Superior temporal gyrus (tissue), 1 donor: ENCODE results near the gene USP37.
"Not testable (repeated sequence)": the region's sequence is repeated elsewhere in the genome, so short reads cannot be mapped to it uniquely, and the experiment has no call there.

Experiments
- DNase-seq: peaks from one replicate; pipeline ENCODE4 v3.0.0-alpha.2; 2016; ENCODE audit errors: extremely low spot score

Gene USP37

GRCh38 chr2:218568190-218569037, at the start of gene USP37, which contains the start of gene CNOT9:
Gene USP37, minus strand, starts transcription at chr2:218568351. Its CDS starts 9,698 bp downstream, at chr2:218558653.
Gene CNOT9, plus strand, starts transcription at chr2:218568839. Its CDS starts 116 bp downstream, at chr2:218568955.
- DNase-seq = peak; percentile 98

- no peak for DNase-seq
Measured at GRCh38 chr2:218615868-218616315, 47.7 kb upstream of the USP37 start.

GRCh38 chr2:218607436-218608115, 39.4 kb upstream of the USP37 start, which contains the start of gene PLCD4:
Gene PLCD4, plus strand, starts transcription at chr2:218607899. Its CDS starts 7,841 bp downstream, at chr2:218615740.
- peak; percentile 18 for DNase-seq

DNA sequence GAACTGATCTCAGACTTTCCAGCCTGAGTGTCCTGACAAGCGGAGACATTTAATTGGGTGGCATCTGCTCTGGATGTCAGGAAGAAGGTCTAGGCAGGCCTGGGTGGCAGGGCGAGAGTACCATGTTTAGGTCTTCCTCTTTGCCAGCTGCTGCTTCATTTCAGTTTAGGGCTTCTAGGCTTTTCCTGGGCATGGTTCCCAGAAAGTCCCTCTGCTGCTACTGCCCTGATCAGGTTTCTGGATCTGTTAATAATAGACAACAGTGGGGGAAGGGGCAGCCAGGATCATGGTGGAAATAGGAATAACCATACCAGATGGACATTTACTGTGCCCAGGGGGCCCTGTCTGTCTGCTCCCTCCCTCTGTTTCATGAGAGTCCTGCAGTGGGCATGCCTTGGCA, 37.3 kb upstream of the USP37 start:
- DNase-seq = no peak

DNA sequence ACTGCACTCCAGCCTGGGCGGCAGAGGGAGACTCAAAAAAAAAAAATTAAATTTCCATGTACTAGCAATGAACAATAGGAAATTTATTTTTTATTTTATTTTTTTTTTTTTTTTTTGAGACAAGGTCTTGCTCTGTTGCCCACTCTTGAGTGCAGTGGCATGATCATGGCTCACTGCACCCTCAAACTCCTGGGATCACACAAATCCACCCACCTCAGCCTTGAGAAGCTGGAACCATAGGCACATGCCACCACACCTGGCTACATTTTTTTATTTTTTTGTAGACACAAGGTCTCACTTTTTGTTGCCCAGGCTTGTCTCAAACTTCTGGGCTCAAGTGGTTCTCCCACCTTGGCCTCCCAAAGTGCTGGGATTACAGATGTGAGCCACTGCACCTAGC, 17.4 kb upstream of the USP37 start:
- DNase-seq = no peak

- no peak for DNase-seq
Measured at GRCh38 chr2:218583983-218584850, 16.1 kb upstream of the USP37 start.

DNA sequence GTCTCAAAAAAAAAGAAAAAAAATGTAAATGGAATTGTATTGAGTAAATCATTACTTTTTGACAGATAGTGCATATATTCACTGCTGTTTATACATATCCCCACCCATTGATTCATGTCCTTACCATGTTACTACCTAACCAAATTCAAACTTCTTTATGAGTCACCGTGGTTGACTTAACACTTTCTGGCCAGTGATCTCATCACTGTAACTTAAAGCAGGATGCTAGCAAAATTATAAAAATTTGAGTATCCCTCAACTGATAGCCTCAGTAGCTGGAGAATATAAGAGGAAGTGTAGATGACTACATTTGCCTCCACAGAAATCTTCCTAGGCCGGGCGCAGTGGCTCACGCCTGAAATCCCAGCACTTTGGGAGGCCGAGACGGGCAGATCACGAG, 13.9 kb upstream of the USP37 start:
- no peak for DNase-seq

DNA sequence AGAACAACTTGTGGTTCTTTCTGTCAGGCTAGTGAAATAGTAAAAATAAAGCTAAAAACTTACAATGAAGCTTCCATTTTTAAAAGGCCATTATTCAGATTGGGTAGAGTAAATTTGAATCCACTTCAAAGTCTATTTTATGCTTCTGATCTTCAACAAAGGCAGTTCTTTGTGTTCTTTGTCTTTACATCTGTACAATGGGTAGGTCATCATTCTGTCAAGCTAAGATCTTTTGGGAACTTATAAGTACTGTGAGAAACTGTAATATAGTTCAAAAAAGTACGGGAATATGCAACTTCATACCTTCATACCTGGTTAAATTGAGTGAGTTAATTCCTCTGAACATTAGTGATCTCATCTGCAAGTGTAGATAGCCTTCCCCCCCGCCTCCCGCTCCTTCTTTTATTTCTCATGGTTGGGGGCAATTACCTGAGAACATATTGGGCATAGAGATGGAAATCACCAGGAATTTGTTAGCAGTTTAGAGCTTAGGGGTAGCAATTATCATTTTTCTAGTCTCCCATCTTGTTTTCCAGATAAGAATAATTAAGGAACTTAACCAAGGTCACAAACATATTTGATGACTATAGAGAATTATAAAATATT, 10.2 kb upstream of the USP37 start:
- no peak for DNase-seq

- no peak for DNase-seq
Measured at GRCh38 chr2:218577482-218578220, 9.5 kb upstream of the USP37 start.

- DNase-seq = no peak
Measured at GRCh38 chr2:218576854-218577253, 8.7 kb upstream of the USP37 start.

DNA sequence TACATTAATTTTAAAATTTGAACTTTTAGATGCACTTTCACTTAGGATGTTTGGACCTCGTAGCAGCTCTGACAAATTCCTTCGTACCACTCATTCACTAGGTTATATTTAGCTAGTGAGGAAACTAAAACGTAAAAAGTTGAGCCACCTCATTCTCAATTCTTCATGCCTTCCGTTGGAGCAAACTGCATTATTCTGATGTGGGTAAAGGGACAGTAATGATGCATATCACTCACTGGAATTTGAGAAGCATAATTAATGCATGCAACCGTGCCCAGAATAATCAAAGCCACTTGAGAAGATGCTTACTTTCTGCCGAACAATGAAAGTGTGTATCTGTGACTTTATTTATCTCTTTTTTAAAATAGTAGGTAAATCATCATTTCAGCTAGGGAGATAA, 2.7 kb upstream of the USP37 start:
- DNase-seq = no peak

DNA sequence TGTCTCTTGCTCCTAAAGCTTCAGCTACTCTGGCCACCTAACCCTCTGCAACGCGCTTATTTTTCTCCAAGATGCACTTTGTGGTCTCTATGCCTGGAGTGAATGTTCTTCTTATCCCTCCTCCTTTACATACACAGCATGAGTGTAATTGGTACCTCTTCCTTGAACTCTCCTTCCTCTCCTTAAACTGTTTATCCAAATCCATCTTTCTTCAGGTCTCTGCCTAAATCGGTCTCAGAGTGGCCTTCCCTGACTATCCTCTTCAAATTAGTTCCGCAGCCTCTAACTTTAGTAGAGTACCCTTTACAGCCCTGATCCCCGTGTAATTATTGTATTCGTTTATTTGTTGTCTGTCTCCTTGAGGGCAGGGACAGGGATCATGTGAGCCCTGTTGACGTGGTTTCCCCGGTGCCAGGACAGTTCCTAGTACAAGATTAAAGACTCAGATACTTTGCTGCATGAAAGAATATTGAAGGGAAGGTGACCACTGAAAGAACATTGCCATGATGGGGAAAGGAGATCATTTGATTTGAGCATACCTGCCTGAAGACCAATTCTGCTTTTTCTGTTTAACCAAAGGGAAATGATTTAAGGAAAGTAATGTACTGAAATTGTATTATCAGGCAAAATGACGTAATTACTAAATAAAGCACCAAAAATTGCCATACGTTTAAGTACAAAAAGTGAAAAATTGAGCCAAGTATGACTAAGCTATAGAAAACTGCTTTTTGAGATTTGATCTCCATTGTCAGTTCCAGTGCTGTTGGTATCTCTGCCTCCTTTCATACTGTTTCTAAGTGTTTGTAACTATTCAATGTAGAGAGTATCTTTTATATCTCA, 1.7 kb upstream of the USP37 start:
- DNase-seq = no peak

DNA sequence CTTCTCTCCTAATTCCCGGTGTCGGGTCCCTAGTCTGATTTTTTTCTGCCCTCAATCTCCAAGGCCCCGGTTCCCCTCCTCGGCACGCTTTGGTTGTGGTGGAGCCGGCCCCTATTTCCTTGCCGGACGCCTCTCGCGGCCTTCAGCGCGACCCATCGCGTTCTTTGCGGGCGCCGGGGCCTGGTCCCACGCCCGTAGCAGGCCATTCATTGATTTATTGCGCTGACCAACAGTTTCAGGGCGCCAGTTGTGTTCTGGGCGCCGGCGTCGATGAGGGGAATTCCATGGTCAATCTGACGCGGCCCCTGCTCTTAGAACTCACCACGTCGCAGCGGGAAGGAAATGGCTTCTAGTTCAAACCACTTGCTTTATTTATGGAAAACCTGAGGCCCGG, 884 bp upstream of the USP37 start:
- DNase-seq = no peak

DNA sequence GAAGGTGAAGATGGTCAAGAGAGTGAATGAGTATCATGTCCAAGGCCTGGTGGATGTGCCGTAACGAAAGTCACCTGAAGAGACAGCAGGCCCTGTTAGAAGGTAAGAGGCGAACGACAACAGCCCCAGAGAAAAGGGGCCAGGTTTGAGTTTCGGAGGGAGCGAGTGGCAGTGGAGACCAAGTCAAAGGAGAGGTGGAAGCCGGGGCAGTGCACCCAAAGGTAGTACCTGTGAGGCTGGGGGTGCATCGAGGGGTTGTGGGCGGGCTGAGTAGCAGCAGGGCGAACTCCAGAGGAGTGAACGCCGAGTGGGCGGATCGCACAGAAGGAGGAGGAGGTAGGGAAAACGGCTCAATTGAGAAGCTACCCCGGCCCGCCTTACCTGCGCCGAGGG, 358 bp downstream of the USP37 start:
- no peak for DNase-seq

GRCh38 chr2:218566296-218566695, 1.9 kb downstream of the USP37 start:
- no peak for DNase-seq

DNA sequence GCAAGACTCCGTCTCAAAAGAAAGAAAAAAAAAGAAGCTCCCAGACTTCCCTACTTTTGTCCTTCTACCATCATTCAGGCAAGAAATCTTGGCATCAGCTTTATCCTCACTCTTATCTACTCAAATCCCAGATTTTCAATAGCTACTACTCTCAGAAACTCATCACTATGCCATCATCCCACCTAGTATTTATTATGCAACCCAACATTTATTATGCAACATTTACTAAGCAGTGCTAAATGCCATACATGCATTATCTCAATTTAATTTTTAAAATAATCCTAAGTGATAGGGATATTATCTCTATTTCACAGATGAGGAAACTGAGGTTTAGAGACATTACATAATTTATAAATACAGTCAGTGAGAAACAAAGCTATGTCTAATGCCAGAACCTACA, 4.1 kb downstream of the USP37 start:
- no peak for DNase-seq

GRCh38 chr2:218558986-218559385, 9.2 kb downstream of the USP37 start:
- no peak for DNase-seq

DNA sequence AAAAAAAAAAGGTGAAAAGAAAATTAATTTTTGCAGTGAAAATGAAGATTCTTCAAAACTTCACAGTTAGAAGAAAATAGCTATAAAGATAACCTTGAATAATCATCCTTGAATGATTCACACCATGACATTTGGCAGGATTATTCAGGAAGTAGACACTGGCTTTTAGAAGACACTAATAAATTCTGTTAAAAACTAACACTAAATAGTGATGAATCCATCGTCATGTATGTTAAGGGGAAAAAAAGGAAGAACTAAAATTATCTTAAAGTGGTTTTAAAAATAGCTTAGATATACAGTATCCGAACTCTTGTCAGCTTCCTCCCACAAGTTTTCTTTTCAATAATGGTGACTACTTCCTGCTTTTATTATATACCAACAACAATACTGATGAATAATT, 10.2 kb downstream of the USP37 start:
- no peak for DNase-seq

GRCh38 chr2:218555527-218555926, 12.6 kb downstream of the USP37 start:
- DNase-seq = no peak

DNA sequence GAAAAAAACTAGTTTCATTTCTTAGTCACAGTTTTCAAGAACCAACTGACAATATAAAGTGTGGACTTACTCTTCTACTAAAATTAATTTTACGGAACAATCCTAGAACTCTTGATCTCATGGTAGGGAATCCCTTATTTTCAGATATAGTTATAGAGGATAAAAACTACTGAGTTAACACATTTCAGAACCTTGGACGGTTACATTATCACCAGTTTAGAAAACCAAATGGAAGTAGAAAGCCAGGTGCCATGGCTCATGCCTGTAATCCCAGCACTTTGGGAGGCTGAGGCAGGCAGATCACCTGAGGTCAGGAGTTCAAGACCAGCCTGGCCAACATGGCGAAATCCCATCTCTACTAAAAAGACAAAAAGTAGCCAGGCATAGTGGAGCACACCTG, 13.9 kb downstream of the USP37 start:
- not testable (repeated sequence) for DNase-seq
